ENCODE results near the gene ERAS.
"Not testable (repeated sequence)": the region's sequence is repeated elsewhere in the genome, so short reads cannot be mapped to it uniquely, and the experiment has no call there.

DNA sequence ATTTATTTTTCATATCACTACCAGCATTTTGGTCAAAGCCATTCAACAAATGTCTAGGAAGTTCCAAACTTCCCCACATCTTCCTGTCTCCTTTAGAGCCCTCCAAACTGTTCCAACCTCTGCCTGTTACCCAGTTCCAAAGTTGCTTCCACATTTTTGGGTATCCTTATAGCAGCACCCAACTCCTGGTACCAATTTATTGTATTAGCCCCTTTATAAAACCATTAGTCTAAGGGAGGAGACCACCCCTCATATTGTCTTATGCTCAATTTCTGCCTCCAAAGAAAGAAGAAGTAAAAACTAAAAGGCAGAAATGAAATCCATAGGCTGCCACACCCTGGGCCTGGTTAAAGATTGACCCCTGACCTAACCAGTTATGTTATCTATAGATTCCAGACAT is 27.2 kb downstream of the ERAS start:
- TF ChIP-seq POLR2AphosphoS5 (IDR thresholded peaks at IDR 0.05; ENCODE audit: borderline replicate concordance, low read depth, low read length); EZH2 (IDR thresholded peaks at IDR 0.05): not testable (repeated sequence)

All from SK-N-MC (cell line).